ENCODE measurements around the gene FAM114A2.

The FAM114A2 gene

GRCh38 chr5:153972240-153972639 is 66.5 kb downstream of the FAM114A2 start:
- DNase-seq (ENCODE audit: low spot score), result no peak
- TF ChIP-seq, protein P1, sequence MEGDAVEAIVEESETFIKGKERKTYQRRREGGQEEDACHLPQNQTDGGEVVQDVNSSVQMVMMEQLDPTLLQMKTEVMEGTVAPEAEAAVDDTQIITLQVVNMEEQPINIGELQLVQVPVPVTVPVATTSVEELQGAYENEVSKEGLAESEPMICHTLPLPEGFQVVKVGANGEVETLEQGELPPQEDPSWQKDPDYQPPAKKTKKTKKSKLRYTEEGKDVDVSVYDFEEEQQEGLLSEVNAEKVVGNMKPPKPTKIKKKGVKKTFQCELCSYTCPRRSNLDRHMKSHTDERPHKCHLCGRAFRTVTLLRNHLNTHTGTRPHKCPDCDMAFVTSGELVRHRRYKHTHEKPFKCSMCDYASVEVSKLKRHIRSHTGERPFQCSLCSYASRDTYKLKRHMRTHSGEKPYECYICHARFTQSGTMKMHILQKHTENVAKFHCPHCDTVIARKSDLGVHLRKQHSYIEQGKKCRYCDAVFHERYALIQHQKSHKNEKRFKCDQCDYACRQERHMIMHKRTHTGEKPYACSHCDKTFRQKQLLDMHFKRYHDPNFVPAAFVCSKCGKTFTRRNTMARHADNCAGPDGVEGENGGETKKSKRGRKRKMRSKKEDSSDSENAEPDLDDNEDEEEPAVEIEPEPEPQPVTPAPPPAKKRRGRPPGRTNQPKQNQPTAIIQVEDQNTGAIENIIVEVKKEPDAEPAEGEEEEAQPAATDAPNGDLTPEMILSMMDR (IDR thresholded peaks at IDR 0.05; ENCODE audit: extremely low read depth, missing control alignments), result no peak

DNA sequence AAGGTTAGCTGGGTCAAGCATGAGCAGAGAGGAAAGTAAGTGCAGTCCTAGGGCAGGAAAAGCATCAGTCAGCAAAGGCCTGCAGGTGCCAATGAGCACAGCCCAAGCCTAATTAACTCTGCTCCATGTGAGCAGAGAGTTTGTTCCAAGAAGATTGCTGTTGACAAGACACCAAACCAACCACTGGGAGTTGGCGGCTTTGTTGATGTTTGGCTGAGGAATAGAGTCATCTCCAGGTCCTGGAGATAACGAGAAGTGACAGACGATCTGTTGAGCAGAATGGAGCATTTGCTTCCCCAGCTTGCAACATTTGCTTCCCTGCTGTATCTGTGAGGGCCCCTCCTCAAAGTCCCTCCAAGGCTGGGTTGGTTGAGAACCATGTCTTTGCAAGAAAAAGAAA is 68.2 kb downstream of the FAM114A2 start:
- TF ChIP-seq, protein P1 (IDR thresholded peaks at IDR 0.05; ENCODE audit: extremely low read depth, missing control alignments), result no peak
- no peak for DNase-seq (ENCODE audit: low spot score)

DNA sequence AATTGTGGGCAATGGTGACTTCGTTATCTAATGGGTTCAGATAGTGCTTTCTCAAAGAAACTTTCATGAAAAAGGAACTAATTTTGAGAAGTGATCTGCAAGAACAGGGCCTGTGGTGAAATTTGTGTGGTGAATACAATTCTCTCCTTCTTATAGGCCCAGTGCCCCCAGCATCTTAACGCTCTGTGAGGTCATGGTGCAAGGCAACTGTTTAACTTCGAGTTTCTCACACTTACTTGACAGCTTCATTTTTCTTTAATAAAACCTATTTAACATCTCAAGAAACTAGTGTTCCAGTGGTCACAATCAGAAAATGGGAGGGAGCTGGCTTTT is 69.2 kb downstream of the FAM114A2 start:
- TF ChIP-seq, protein P1 (IDR thresholded peaks at IDR 0.05; ENCODE audit: extremely low read depth, missing control alignments), result no peak
- DNase-seq (ENCODE audit: low spot score), result no peak

GRCh38 chr5:153968761-153969562 is 69.7 kb downstream of the FAM114A2 start:
- DNase-seq (ENCODE audit: low spot score), result no peak
- TF ChIP-seq, protein P1 (IDR thresholded peaks at IDR 0.05; ENCODE audit: extremely low read depth, missing control alignments), result no peak

GRCh38 chr5:153964880-153965645 is 73.6 kb downstream of the FAM114A2 start:
- peak; percentile 78 for DNase-seq (ENCODE audit: low spot score)
- TF ChIP-seq, protein P1 (IDR thresholded peaks at IDR 0.05; ENCODE audit: extremely low read depth, missing control alignments), result peak; percentile 67

DNA sequence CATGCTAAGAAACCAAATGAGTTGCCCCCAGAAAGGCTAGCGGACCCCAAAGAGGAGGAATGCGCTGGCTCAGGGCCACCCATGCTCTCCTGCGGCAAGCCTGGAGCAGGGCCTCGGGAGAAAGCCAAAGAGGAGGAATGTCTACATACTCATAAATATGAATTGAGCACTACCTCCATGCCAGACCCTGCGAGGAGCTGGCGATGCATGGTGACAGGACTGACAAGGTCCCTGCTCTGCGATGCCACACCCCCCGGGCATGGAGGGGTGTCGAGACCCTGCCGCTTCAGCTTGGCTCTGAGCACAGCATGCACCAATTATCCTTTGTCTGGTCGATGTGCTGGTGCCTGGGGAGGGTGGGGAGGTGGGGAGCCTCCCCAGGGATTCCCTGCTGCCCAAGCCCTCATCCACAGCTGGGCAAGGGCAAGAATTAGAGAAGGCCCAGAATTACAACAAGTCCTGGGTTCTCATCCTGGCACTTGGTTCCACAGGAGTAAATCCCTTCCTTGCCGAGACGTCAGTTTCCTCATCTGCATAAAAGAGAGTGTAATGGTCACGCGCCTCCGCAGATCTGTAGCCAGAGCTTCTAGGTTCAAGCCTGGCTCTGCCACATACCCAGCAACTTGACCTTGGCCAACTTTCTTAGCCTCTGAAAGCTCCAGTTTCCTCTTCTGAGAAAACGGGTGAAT is 74.4 kb downstream of the FAM114A2 start:
- TF ChIP-seq, protein P1 (IDR thresholded peaks at IDR 0.05; ENCODE audit: extremely low read depth, missing control alignments), result no peak
- DNase-seq (ENCODE audit: low spot score), result no peak
